SU-DHL-6 (cell line): Measurements from ENCODE around the gene NR1D2.

Experiments
- EZH2phosphoT487 ChIP-seq: fragments of 200-600 bp; sonication (generic), shearing (Covaris generic); conservative IDR thresholded peaks from 2 replicates; pipeline ENCODE4 v1.6.1; 2018; ENCODE audit warnings: mild to moderate bottlenecking, antibody characterized with exemption, low read length, moderate library complexity, mixed read lengths
- TF ChIP-seq, protein P1 (sequence below): fragments of 200-600 bp; sonication (generic); IDR thresholded peaks from one replicate; pipeline ENCODE4 v1.5.1; 2017; ENCODE audit warnings: antibody characterized with exemption, mild to moderate bottlenecking, low read length, moderate library complexity; ENCODE audit not compliant: insufficient read depth, poor library complexity, severe bottlenecking

DNA sequence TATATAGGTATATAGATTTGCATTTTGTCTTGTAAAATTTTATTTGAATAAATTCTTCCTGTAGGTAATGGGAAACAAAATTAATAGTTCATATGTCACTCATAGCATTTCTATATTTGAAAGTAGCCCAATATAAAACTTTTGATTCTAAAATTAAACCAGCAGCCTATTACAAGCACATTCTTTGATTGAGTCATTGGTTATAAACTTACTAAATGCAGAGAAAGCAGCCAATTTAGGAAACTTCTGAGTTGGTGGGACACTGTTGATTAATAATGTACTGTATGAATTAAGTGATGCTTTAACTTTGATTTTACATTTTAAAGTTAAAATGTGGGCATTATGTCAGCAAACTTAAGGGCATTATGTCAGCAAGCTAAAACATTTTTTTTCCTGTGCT is 34.5 kb downstream of the NR1D2 start:
- TF ChIP-seq, protein P1, sequence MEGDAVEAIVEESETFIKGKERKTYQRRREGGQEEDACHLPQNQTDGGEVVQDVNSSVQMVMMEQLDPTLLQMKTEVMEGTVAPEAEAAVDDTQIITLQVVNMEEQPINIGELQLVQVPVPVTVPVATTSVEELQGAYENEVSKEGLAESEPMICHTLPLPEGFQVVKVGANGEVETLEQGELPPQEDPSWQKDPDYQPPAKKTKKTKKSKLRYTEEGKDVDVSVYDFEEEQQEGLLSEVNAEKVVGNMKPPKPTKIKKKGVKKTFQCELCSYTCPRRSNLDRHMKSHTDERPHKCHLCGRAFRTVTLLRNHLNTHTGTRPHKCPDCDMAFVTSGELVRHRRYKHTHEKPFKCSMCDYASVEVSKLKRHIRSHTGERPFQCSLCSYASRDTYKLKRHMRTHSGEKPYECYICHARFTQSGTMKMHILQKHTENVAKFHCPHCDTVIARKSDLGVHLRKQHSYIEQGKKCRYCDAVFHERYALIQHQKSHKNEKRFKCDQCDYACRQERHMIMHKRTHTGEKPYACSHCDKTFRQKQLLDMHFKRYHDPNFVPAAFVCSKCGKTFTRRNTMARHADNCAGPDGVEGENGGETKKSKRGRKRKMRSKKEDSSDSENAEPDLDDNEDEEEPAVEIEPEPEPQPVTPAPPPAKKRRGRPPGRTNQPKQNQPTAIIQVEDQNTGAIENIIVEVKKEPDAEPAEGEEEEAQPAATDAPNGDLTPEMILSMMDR: no peak
- TF ChIP-seq EZH2phosphoT487: no peak
